Activated effector memory CD4-positive, alpha-beta T cell treated with Interleukin-2 at 50 U/mL for 16 hours (primary cell): ENCODE data around the gene SLC12A7.

Experiments used
- DNase-seq: peaks from one replicate; pipeline ENCODE4 v3.0.0-alpha.2; 2020

Gene SLC12A7

GRCh38 chr5:1014781-1015221 lies 97.1 kb downstream of the SLC12A7 start:
- DNase-seq, result no peak

DNA sequence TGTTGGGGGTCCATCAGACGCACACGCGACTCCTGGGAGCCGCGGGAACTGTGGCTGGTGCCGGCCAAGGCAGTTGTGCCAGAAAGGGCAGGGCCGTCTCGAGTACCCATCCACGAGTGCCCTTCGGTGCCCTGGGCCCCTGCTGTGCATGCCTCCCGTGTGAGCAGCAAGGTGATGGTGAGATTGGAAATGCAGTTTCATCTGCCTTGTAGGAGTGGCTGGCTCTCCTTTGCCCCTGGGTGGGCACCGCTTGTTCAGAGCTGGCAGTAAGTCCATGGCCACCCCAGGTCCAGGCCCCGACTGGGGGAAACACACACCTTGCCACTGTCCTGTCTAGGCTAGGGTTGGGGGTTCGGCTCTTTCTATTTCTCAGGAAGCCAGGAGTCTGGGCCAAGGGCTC lies 97.5 kb downstream of the SLC12A7 start:
- no peak for DNase-seq

DNA sequence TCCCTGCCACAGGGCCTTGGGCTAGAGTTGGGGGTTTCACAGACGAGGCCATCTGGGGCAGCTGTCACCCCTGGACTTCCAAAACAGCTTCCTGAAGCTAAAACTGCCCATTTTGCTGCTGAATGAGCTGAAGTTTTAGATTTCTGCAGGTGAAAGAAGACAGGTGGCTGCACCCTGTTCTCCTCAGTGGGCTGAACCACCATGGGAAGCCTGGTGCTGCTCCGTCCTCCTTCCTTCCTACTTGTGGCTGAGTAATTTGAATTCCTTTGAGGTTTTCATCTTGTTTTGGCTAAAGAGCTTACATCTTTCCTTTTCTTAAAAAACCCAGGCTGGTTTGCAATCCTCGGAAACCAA lies 97.9 kb downstream of the SLC12A7 start:
- DNase-seq, result no peak

- DNase-seq, result no peak
Measured at GRCh38 chr5:1013238-1013947, 98.5 kb downstream of the SLC12A7 start.

DNA sequence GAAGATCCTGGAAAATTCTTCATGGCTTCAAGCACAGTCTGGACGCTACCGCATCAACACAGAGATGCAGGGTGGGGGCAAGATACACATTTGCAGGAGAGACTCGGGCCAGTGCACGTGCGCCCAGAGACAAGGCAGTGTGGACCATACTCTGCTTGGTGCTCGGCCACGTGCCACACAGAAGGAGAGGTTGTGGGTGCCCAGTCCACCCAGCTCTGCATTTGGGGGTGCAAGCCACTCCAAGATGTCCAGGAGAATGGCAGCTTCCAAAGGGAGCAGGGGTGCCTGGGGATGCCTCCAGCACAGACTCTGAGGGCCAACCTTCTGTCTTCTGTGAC lies 99.0 kb downstream of the SLC12A7 start:
- no peak for DNase-seq

GRCh38 chr5:1012313-1012841 lies 99.5 kb downstream of the SLC12A7 start:
- no peak for DNase-seq

GRCh38 chr5:1011741-1012312 lies 100.0 kb downstream of the SLC12A7 start:
- no peak for DNase-seq

GRCh38 chr5:1011226-1011631 lies 100.6 kb downstream of the SLC12A7 start:
- no peak for DNase-seq

DNA sequence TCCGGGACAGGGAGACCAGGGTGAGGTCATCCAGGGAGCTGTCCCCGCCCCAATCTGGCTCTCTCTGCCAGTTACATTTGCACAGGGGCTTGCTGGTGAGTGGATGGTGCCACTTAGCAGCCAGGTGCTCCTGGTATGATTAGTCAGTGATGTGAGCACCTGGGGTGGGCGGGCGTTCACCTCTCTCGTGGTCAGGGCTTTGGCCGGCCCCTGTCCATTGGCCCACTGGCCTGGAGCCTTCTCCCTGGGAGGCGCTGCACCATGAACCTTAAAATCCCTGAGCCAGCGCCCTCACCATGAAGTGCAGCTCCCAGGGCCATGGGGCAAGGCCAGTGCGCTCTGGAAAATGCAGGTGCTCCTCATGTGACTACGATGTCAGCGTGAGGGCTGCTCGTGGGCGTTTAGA lies 101.2 kb downstream of the SLC12A7 start:
- DNase-seq, result no peak

DNA sequence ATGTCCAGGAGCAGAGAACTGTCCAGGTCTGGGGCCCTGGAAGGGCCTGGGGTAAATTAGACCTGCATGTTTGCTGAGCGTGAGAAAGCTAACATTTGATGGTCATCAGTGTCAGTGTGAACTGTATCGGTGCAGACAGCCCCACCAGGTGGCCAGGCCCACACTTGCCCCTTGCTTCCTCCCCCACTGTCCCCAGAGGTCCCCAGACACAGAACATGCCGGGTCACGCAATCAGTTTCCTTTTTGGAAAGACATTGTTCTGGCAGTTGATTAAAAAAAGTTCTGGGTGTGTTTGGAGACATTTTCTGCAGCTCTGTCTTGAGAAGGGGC lies 101.7 kb downstream of the SLC12A7 start:
- no peak for DNase-seq

DNA sequence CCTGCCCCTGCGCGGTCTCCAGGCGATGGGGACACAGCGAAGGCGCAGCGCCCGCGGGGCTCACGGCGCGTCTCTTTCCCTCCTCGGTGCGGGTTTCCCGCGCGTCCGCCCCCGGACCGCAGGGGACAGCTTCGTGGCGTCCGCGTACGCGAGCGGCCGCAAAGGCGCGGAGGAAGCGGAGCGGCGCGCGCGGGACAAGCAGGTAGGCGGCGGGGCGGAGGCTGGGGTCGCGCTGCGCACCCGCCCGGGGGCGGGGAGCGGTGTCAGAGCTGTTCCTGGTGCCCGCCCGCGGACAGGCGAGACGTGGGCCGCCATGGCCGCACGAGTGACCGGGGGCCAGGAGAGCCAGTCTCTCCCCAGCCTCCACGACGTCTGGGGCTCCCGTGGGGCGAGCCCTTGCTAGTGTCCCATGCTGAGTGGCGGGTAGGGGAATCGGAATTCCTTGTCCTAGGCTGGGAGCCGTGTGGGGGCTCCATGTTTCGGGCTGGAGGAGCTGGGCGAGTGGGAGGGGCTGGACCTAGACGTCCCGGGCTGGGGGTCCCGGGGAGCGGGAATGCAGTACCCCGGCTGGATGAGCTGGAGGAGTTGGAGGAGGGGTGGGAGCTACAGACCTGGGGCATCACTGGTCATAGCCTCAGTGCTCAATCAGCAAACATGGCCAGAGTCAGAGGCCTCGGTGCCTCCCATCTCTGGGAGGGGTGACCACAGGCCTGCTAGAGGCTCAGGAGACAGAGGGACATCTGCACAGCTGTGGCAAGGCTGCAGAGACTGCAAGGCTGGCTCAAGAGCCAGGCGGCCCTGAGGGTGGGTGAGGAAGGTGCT lies 102.3 kb downstream of the SLC12A7 start:
- no peak for DNase-seq

DNA sequence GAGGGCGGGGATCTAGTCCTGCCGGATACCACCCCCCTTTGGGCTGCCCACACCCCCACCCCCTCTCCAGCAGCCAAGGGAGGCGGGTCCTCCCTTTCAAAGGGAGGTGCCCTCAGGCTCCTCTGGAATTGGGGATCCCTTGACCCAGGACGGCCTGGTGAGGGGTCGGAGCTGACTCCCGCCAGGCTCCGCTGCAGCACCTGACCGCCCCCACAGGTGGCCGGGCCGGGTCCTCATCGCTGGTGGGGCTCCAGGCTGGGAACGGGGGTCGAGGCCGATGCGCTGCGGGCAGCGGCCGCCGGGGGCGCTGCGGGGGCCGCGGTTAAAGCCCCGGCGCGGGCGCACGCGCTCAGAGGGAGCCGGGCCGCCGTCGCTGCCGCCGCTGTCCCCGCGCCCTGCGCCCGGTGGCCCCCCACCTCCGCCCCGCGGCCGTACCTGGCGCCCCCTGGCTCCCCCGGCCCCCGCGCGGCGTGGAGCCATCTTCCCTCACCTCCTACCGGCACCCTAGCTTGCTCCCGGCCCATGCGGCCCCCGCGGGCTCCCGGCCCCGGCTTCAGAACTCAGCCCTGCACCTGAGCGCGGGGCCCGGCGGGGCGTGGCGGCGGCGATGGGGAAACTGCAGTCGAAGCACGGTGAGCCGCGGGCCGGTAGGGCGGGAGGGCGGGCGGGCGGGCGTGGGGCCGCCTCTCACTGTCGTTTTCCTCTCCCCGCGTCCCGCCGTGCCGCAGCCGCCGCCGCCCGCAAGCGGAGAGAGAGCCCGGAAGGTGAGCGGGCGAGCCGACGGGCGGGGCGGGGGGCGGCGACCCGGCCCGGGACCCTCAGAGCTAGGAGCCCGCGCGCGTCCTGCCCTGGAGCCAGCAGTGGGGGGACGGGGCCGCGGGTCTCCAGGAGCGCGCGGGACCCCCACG lies 103.2 kb downstream of the SLC12A7 start, which contains the start of gene NKD2:
NKD2 (plus strand) TSS at position 352 of the 908 bp plus-strand sequence; CDS start at position 608, 256 bp downstream.
- no peak for DNase-seq

- no peak for DNase-seq
Measured at GRCh38 chr5:1007681-1008450, 104.0 kb downstream of the SLC12A7 start.

- DNase-seq, result no peak
Measured at GRCh38 chr5:1007221-1007680, 104.6 kb downstream of the SLC12A7 start.

DNA sequence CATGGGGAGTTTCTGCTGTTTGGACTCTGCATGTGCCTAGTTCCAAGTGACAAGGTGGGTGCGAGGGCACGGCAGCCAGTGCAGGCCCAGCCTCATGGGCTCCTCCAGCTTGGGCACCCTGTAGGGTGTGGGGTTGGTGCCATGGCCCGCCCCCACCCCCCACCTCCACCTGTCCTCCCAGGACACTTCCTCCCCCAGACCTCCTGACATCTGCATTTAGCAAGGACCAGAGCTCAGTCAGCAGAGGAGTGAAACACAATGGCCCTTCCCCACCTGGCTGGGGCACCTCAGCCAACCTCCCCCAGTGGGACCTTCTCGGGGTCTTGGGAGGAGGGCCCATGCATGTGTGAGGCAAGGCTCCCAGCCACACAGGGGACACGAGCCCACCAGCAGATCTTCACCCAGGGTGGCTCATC lies 105.2 kb downstream of the SLC12A7 start:
- DNase-seq, result no peak

DNA sequence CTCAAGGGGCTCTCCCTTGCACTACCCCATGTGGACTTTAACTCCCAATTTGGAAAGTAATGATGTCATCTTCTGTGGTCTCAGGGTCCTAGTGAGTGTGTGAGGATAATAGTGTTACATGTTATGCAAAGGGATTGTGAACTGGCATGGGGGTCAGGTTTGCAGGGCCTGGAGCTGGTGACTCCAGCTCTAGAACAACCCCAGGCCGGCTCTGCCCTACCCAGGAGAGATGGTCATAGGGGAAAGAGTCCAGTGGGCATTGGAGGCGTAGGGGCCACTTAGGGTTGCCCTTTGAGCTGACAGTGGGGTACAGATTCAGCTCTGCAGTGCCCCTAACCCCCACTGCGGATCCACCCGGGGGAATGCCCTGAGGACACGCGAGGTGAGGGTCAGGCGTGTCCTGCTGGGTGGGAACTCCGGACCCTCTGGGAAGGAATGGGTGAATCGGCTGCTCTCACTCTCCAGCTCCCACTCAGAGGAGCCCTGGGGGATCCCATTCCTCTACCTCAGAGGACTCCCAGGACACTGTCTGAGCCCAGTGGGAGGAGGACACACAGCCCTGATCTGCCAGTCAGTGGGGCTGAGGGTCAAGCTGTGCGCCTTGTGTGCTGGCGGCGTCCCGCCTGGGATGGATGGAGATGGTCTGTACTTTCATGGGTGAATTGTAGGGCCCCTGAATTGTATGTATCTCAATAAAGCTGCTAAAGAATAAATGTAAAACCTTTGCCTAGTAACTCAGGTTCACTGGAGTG lies 105.8 kb downstream of the SLC12A7 start:
- no peak for DNase-seq

DNA sequence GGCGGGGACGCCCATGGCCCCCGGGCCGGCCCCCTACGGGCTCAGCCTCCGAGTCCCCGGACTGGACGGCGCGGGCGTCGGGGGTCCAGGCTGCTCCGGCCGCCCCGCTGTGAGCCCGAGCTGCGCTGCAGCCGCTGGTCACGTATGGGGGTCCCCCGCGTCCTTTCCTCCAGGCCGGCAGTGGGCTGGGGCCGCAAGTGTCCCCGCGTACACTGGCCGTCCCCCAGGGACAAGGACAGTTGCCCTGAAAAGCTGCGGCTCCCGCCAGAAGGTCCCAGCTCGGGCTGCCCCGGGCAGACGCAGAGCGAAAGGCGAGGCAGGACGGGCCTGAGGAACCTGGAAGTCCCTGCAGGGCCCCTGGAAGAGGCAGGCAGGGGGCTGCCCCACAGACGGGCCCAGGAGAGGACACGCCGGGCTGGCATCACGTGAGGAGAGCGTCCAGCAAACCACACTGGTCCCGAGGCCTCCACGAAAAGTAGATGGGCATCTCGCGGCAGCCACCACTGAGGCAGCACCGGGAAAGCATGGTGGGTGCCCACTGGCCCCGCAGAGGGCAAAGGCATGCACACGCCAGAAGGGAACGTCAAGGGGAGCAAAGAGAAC lies 106.5 kb downstream of the SLC12A7 start:
- DNase-seq, result no peak

- peak; percentile 34 for DNase-seq
Measured at GRCh38 chr5:1004461-1005248, 107.2 kb downstream of the SLC12A7 start.

DNA sequence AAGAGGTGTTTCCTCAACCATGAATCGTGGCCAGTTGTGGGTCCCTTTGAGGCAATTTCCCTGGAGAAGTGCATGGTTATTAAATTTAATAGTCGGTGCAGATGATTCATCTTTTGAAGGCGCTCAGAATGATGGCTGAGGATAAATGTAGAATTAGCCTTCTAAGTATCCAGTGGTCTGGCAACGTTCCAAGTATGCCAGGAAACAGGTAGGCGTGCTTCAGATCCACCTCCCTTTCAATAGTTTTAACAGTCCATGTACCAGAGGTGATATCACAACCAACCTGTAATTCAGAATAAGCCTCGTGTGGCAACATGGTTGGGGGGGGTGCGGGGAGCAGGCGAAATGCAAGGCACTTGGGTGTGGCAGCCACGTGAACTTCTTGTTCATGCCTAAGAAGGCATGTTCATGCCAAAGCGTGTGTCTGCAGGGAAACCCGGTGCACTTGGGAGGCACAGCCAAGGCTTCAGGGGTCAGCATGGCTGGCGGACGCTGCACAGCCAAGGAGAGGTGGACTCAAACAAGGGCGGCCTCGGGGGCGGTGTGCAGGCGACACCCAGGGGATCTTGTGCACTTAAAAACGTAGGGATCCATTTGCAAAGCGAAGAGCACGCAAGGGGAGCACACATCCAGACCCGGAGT lies 108.4 kb downstream of the SLC12A7 start:
- DNase-seq, result no peak
